GM20000 (cell line): ENCODE results near the gene VPS51.
A peak's percentile ranks its signal among the peaks of the same experiment; 100 is the strongest.
"Not testable (repeated sequence)": the region's sequence is repeated elsewhere in the genome, so short reads cannot be mapped to it uniquely, and the experiment has no call there.

ENCODE experiments used
- DNase-seq: peaks from one replicate; pipeline ENCODE4 v3.0.0; 2012; ENCODE audit warnings: low spot score
- CTCF ChIP-seq: IDR thresholded peaks from 2 replicates; pipeline ENCODE4 v1.5.1; 2012; ENCODE audit warnings: mild to moderate bottlenecking, control low read depth; ENCODE audit errors: extremely low read depth, missing control alignments

Gene VPS51

GRCh38 chr11:65117206-65118096, 21.4 kb downstream of the VPS51 start, which contains the start of gene ZNHIT2:
TSS of gene ZNHIT2 (minus strand) at chr11:65117701. CDS start at chr11:65117653, 48 bp downstream.
- peak; percentile 95 for DNase-seq

GRCh38 chr11:65118097-65118837, 22.3 kb downstream of the VPS51 start:
- no peak for DNase-seq

More at GRCh38 chr11:65117206-65118096, 21.4 kb downstream of the VPS51 start, which contains the start of gene ZNHIT2:
- peak; percentile 86 for TF ChIP-seq CTCF

GRCh38 chr11:65118891-65119669, 23.1 kb downstream of the VPS51 start:
- DNase-seq: not testable (repeated sequence)

More at GRCh38 chr11:65118097-65118837, 22.3 kb downstream of the VPS51 start:
- TF ChIP-seq CTCF: no peak

- no peak for TF ChIP-seq CTCF
Observed at GRCh38 chr11:65119670-65119995, 23.6 kb downstream of the VPS51 start.

GRCh38 chr11:65120831-65121230, 24.8 kb downstream of the VPS51 start:
- no peak for DNase-seq
- TF ChIP-seq CTCF: no peak

More at GRCh38 chr11:65119670-65119995, 23.6 kb downstream of the VPS51 start:
- no peak for DNase-seq

GRCh38 chr11:65121447-65121864, 25.4 kb downstream of the VPS51 start:
- TF ChIP-seq CTCF: no peak
- no peak for DNase-seq

- TF ChIP-seq CTCF: no peak
- DNase-seq: peak; percentile 94
Observed at GRCh38 chr11:65121865-65122696, 26.1 kb downstream of the VPS51 start, which contains the start of the genes FAU and MRPL49. TSS of gene FAU (minus strand) at chr11:65122134. CDS start at chr11:65121813, 321 bp downstream. TSS of gene MRPL49 (plus strand) at chr11:65122321. CDS start at chr11:65122347, 26 bp downstream.
